Fibroblast of lung (primary cell): Measurements from ENCODE around the gene ATRNL1. TPM values are rescaled to one million over a fixed set of nuclear protein-coding genes. Genes with fewer than 3 reads are reported as not detected.

Experiments
- DNase-seq, 2 donors: peaks; one replicate each; pipeline versions ENCODE4 v3.0.0 to v3.0.0-alpha.2; 2010; ENCODE audit warnings: low read depth in 2 of 2
- H2AFZ ChIP-seq: 2 replicates; pipeline ENCODE4 v1.5.1; 2012; ENCODE audit warnings: low read length, control low read depth, inconsistent platforms
- H3K27ac ChIP-seq: 2 replicates; pipeline ENCODE4 v1.5.1; 2011; ENCODE audit warnings: low read length, control low read depth; ENCODE audit not compliant: insufficient read depth
- H3K27me3 ChIP-seq: 2 replicates; pipeline ENCODE4 v1.5.1; 2011; ENCODE audit warnings: mild to moderate bottlenecking, low read length; ENCODE audit not compliant: control insufficient read depth, insufficient read depth
- H3K36me3 ChIP-seq: 2 replicates; pipeline ENCODE4 v1.5.1; 2011; ENCODE audit warnings: low read length; ENCODE audit not compliant: control insufficient read depth, insufficient read depth
- H3K4me1 ChIP-seq: 2 replicates; pipeline ENCODE4 v1.5.1; 2011; ENCODE audit warnings: low read length; ENCODE audit not compliant: control insufficient read depth, insufficient read depth; ENCODE audit errors: extremely low read depth
- H3K4me2 ChIP-seq: 2 replicates; pipeline ENCODE4 v1.5.1; 2011; ENCODE audit warnings: low read length, control low read depth; ENCODE audit not compliant: insufficient read depth; ENCODE audit errors: extremely low read depth
- H3K4me3 ChIP-seq, 4 experiments: fragments of 200-600 bp in 1 of 4; sonication (generic) in 1 of 4; replicated peaks in 1 of 4; 2 replicates each; pipeline ENCODE4 v1.5.1; 2011 to 2016; ENCODE audit warnings: low read length in 4 of 4, low read depth in 3 of 4, mild to moderate bottlenecking in 3 of 4, control low read depth in 2 of 4, inconsistent platforms in 1 of 4, mixed read lengths in 1 of 4; ENCODE audit not compliant: insufficient read depth in 1 of 4; ENCODE audit errors: control extremely low read depth in 1 of 4
- H3K79me2 ChIP-seq: 2 replicates; pipeline ENCODE4 v1.5.1; 2012; ENCODE audit warnings: mild to moderate bottlenecking, low read length, inconsistent platforms; ENCODE audit not compliant: control insufficient read depth, insufficient read depth
- H3K9ac ChIP-seq: 2 replicates; pipeline ENCODE4 v1.5.1; 2011; ENCODE audit warnings: mild to moderate bottlenecking, low read length, control low read depth; ENCODE audit not compliant: insufficient read depth
- H3K9me3 ChIP-seq: 2 replicates; pipeline ENCODE4 v1.5.1; 2012; ENCODE audit warnings: low read depth, low read length; ENCODE audit not compliant: control insufficient read depth, insufficient read depth
- H4K20me1 ChIP-seq: 2 replicates; pipeline ENCODE4 v1.5.1; 2011; ENCODE audit warnings: low read length; ENCODE audit not compliant: control insufficient read depth, insufficient read depth; ENCODE audit errors: extremely low read depth
- EZH2 ChIP-seq: IDR thresholded peaks from 2 replicates; pipeline ENCODE4 v1.5.1; 2012; ENCODE audit warnings: low read length, control low read depth, mild to moderate bottlenecking; ENCODE audit errors: missing control alignments
- polyA plus RNA-seq, 2 donors: library from polyadenylated mRNA; depleted of rRNA in 1 of 2; stranded (reverse) in 1 of 2; unstranded in 1 of 2; fragments of >200 nt; gene quantifications; 2 replicates each; pipeline ENCODE4 v1.2.1, GENCODE V29; 2011 to 2012; ENCODE audit warnings: missing spikeins in 1 of 2
- total RNA-seq: library from RNA; depleted of rRNA; stranded (reverse); fragments of >200 nt; gene quantifications from 2 replicates; pipeline ENCODE4 v1.2.1, GENCODE V29; 2014
- TF ChIP-seq, protein P1 (sequence below), 2 donors: IDR thresholded peaks in 1 of 2; conservative IDR thresholded peaks in 1 of 2; 1 replicate in 1 of 2; 2 replicates in 1 of 2; pipeline ENCODE4 v1.5.1; 2011 to 2012; ENCODE audit warnings: low read length in 2 of 2, control low read depth in 1 of 2, inconsistent platforms in 1 of 2, low read depth in 1 of 2, mild to moderate bottlenecking in 1 of 2

ATRNL1 gene
- total and polyA plus RNA-seq, 2 donors (not counting 1 experiment from before 2014, with no cell fraction given) = 0.33 TPM

GRCh38 chr10:115117301-115117700 is 24.1 kb downstream of the ATRNL1 start:
- Histone ChIP-seq H3K4me3 (no peak overlapping the region), H4K20me1 (no peaks in the 10 kb centered on the region), H3K79me2 (no peaks in the 10 kb centered on the region), H3K9me3 (no peaks in the 10 kb centered on the region), H3K27ac (no peak overlapping the region), H3K36me3 (no peaks in the 10 kb centered on the region), H2AFZ (no peak overlapping the region), H3K4me1 (no peaks in the 10 kb centered on the region), H3K4me2 (no peak overlapping the region), H3K9ac (no peak overlapping the region), H3K27me3 (no peaks in the 10 kb centered on the region)
- DNase-seq = no peak
- no peak for TF ChIP-seq EZH2
- TF ChIP-seq, protein P1, sequence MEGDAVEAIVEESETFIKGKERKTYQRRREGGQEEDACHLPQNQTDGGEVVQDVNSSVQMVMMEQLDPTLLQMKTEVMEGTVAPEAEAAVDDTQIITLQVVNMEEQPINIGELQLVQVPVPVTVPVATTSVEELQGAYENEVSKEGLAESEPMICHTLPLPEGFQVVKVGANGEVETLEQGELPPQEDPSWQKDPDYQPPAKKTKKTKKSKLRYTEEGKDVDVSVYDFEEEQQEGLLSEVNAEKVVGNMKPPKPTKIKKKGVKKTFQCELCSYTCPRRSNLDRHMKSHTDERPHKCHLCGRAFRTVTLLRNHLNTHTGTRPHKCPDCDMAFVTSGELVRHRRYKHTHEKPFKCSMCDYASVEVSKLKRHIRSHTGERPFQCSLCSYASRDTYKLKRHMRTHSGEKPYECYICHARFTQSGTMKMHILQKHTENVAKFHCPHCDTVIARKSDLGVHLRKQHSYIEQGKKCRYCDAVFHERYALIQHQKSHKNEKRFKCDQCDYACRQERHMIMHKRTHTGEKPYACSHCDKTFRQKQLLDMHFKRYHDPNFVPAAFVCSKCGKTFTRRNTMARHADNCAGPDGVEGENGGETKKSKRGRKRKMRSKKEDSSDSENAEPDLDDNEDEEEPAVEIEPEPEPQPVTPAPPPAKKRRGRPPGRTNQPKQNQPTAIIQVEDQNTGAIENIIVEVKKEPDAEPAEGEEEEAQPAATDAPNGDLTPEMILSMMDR (conservative IDR thresholded peaks at IDR 0.05 in 1 of 2, IDR thresholded peaks at IDR 0.05 in 1 of 2; ENCODE audit: low read depth in 1 of 2, low read length in 2 of 2) = no peak

- DNase-seq = no peak
- no peak for TF ChIP-seq EZH2
- TF ChIP-seq, protein P1 (conservative IDR thresholded peaks at IDR 0.05 in 1 of 2, IDR thresholded peaks at IDR 0.05 in 1 of 2; ENCODE audit: low read depth in 1 of 2, low read length in 2 of 2) = no peak
- H3K79me2 ChIP-seq = no peaks in the 10 kb centered on the region
- no peaks in the 10 kb centered on the region for H4K20me1 ChIP-seq
- H3K27ac ChIP-seq = no peak overlapping the region
- H3K4me1 ChIP-seq = no peaks in the 10 kb centered on the region
- no peak overlapping the region for H3K4me2 ChIP-seq
- no peak overlapping the region for H2AFZ ChIP-seq
- no peak overlapping the region for H3K4me3 ChIP-seq
- H3K9me3 ChIP-seq = no peaks in the 10 kb centered on the region
- no peak overlapping the region for H3K9ac ChIP-seq
- H3K27me3 ChIP-seq = no peaks in the 10 kb centered on the region
- H3K36me3 ChIP-seq = no peaks in the 10 kb centered on the region
Observed at GRCh38 chr10:115118346-115118745, 25.2 kb downstream of the ATRNL1 start.

DNA sequence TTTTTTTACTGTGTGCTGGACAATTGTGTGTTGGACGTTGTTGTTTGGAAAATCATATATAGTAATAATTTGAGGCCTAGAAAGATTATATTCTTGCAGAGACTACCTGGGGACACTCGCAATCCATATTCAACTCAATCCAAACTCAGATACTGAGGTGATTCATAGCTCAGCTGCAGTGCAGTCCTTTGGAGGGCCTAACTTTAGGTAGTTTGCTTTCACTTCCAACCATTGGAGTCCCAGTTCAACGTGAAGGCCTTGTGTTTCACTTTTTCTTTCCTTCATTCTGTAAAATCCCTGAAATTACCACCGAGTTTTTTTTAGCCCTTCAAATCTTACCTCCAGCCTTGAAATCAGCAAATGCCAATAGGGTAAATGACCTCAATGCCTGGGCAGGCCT is 32.3 kb downstream of the ATRNL1 start:
- Histone ChIP-seq H3K9ac (no peak overlapping the region), H2AFZ (no peak overlapping the region), H3K79me2 (no peaks in the 10 kb centered on the region), H3K4me3 (no peak overlapping the region), H4K20me1 (no peaks in the 10 kb centered on the region), H3K9me3 (no peaks in the 10 kb centered on the region), H3K27ac (no peak overlapping the region), H3K4me2 (no peak overlapping the region), H3K36me3 (no peaks in the 10 kb centered on the region), H3K27me3 (no peaks in the 10 kb centered on the region), H3K4me1 (no peaks in the 10 kb centered on the region)
- no peak for TF ChIP-seq EZH2
- TF ChIP-seq, protein P1 (conservative IDR thresholded peaks at IDR 0.05 in 1 of 2, IDR thresholded peaks at IDR 0.05 in 1 of 2; ENCODE audit: low read depth in 1 of 2, low read length in 2 of 2) = no peak
- DNase-seq = no peak
